GM12878 (cell line): ENCODE measurements around the gene THADA. TPM values are rescaled to one million over a fixed set of nuclear protein-coding genes. Genes with fewer than 3 reads are reported as not detected.

ENCODE experiments used
- ATAC-seq: fragments of 200-7000 bp; cut with Tn5 transposase; 3 replicates; pipeline ENCODE4 v1.9.1; 2020; ENCODE audit warnings: mild to moderate bottlenecking, moderate library complexity
- BruUV-seq: library from RNA; stranded (reverse); fragments of 400-500 nt; replicated peaks from 2 replicates; lab custom pipeline; 2021; lab: Mats Ljungman, UMichigan
- CTCF ChIA-PET: fragments of 300-600 bp; sonication (Branson Sonifier 250); formaldehyde crosslinking; extraction: SDS; loops from one replicate; lab custom pipeline; 2021; ENCODE audit warnings: inconsistent platforms; lab: Yijun Ruan, JAX
- POLR2A ChIA-PET: fragments of 350-600 bp; formaldehyde crosslinking; extraction: SDS; loops from one replicate; lab custom pipeline; 2021; ENCODE audit warnings: inconsistent platforms; lab: Charles Lee
- RAD21 ChIA-PET: fragments of 300-600 bp; sonication (Branson Sonifier 250); formaldehyde crosslinking; loops from one replicate; lab custom pipeline; 2023; ENCODE audit warnings: antibody characterized with exemption; ENCODE audit not compliant: unreplicated experiment; lab: Charles Lee
- SMC1A ChIA-PET: fragments of 300-600 bp; sonication (Branson Sonifier 250); formaldehyde crosslinking; loops from one replicate; lab custom pipeline; 2023; ENCODE audit not compliant: unreplicated experiment, uncharacterized antibody; lab: Charles Lee
- DNase-seq: peaks from one replicate; pipeline ENCODE4 v3.0.0-alpha.2; 2011; ENCODE audit warnings: low read depth, low spot score
- FAIRE-seq: peaks from 3 replicates; lab custom pipeline; 2011; peaks lifted over from hg19 to GRCh38; lab: Jason Lieb, UNC
- H2AFZ ChIP-seq: 2 replicates; pipeline ENCODE4 v1.6.0; 2011; ENCODE audit warnings: low read depth, low read length, control low read depth; ENCODE audit not compliant: control insufficient read depth
- H3K27ac ChIP-seq: 2 replicates; pipeline ENCODE4 v1.5.1; 2011; ENCODE audit warnings: control low read depth; ENCODE audit not compliant: control insufficient read depth, insufficient read depth
- H3K27me3 ChIP-seq, 2 experiments: replicated peaks in 1 of 2; 2 replicates each; pipeline versions ENCODE4 v1.6.0 to v1.6.1; 2011; ENCODE audit warnings: low read length in 1 of 2; ENCODE audit not compliant: control insufficient read depth in 2 of 2, insufficient read depth in 2 of 2
- H3K36me3 ChIP-seq, 2 experiments: 2 replicates each; pipeline ENCODE4 v1.5.1; 2011; ENCODE audit warnings: low read length in 1 of 2; ENCODE audit not compliant: control insufficient read depth in 2 of 2, insufficient read depth in 2 of 2
- H3K4me1 ChIP-seq: 2 replicates; pipeline ENCODE4 v1.6.1; 2011; ENCODE audit warnings: mild to moderate bottlenecking, low read length, moderate library complexity, mixed read lengths; ENCODE audit not compliant: control insufficient read depth, insufficient read depth
- H3K4me2 ChIP-seq: 2 replicates; pipeline ENCODE4 v1.6.0; 2011; ENCODE audit warnings: control low read depth; ENCODE audit not compliant: control insufficient read depth, insufficient read depth
- H3K4me3 ChIP-seq: fragments of 200-600 bp; sonication (generic); 2 replicates; pipeline ENCODE4 v1.5.1; 2016
- H3K79me2 ChIP-seq: 2 replicates; pipeline ENCODE4 v1.6.0; 2011; ENCODE audit warnings: low read length; ENCODE audit not compliant: control insufficient read depth, insufficient read depth
- H3K9ac ChIP-seq: 2 replicates; pipeline ENCODE4 v1.8.0; 2011; ENCODE audit warnings: low read length, control low read depth, mixed read lengths; ENCODE audit not compliant: control insufficient read depth, insufficient read depth
- H3K9me3 ChIP-seq: replicated peaks from 3 replicates; pipeline ENCODE4 v1.5.1; 2011; ENCODE audit warnings: mild to moderate bottlenecking, low read length; ENCODE audit not compliant: control insufficient read depth, insufficient read depth
- H4K20me1 ChIP-seq: 2 replicates; pipeline ENCODE4 v1.6.0; 2011; ENCODE audit not compliant: control insufficient read depth, insufficient read depth
- ATF7 ChIP-seq: fragments of 450-650 bp; IDR thresholded peaks from 2 replicates; pipeline ENCODE4 v1.6.1; 2016; ENCODE audit warnings: low read depth, mild to moderate bottlenecking
- HDAC2 ChIP-seq: fragments of 200-600 bp; sonication (generic); IDR thresholded peaks from 2 replicates; pipeline ENCODE4 v1.6.1; 2017
- KAT2A ChIP-seq: conservative IDR thresholded peaks from 2 replicates; pipeline ENCODE4 v1.6.1; 2011; ENCODE audit warnings: low read depth, low read length; ENCODE audit not compliant: control insufficient read depth
- MXI1 ChIP-seq: fragments of 150-350 bp; IDR thresholded peaks from 2 replicates; pipeline ENCODE4 v1.6.1; 2011; ENCODE audit warnings: low read depth, mild to moderate bottlenecking, inconsistent platforms, low read length, improper control_type of control experiment
- SMAD1 ChIP-seq: fragments of 450-650 bp; IDR thresholded peaks from 2 replicates; pipeline ENCODE4 v1.6.1; 2018; ENCODE audit warnings: mild to moderate bottlenecking, low read depth; ENCODE audit not compliant: partially characterized antibody
- SMARCA5 ChIP-seq: fragments of 450-650 bp; IDR thresholded peaks from 2 replicates; pipeline ENCODE4 v1.6.1; 2017; ENCODE audit warnings: mild to moderate bottlenecking
- STAT1 ChIP-seq: fragments of 450-650 bp; conservative IDR thresholded peaks from 2 replicates; pipeline ENCODE4 v1.6.1; 2014; ENCODE audit warnings: antibody characterized with exemption, mild to moderate bottlenecking
- ZNF217 ChIP-seq: fragments of 450-650 bp; IDR thresholded peaks from 2 replicates; pipeline ENCODE4 v1.6.1; 2017; ENCODE audit warnings: antibody characterized with exemption, mild to moderate bottlenecking
- WGBS: methylation state at CpG from one replicate; pipeline ENCODE4 v1.1.6; 2016; ENCODE audit warnings: low lambda C conversion rate; ENCODE audit not compliant: insufficient replicate concordance, insufficient coverage; ENCODE audit errors: missing lambda C conversion rate; 5-methylcytosine and 5-hydroxymethylcytosine counted together
- in situ Hi-C: fragments of 300-500 bp; cut with MboI; formaldehyde crosslinking; loops from 9 replicates; pipeline ENCODE4 v1.14.3; 2018; ENCODE audit warnings: mixed read lengths
- intact Hi-C: fragments of 100-400 bp; cut with micrococcal nuclease; formaldehyde crosslinking; loops from one replicate; pipeline ENCODE4 v1.14.2; 2022; ENCODE audit not compliant: unreplicated experiment
- polyA plus RNA-seq, 11 experiments: library from polyadenylated mRNA; depleted of rRNA in 4 of 11; unstranded in 6 of 11; stranded (reverse) in 5 of 11; fragments of >200 nt; fragmentation: Nextera tagmentation in 4 of 11; fragmentation: Illumina TruSeq in 1 of 11; extraction: Ambion mirVana in 4 of 11; extraction: Trizol in 1 of 11; gene quantifications; 1 replicate in 1 of 11; 2 replicates in 10 of 11; pipeline versions ENCODE4 v1.2.1 to v1.2.3, GENCODE V29; 2011 to 2016; ENCODE audit warnings: inconsistent platforms in 2 of 11, missing spikeins in 2 of 11, low read depth in 1 of 11
- total RNA-seq, 4 experiments: library from RNA; depleted of rRNA in 3 of 4; stranded (reverse); fragments of >200 nt in 3 of 4; fragmentation: Illumina TruSeq in 1 of 4; extraction: Trizol in 1 of 4; gene quantifications; 2 replicates each; pipeline versions ENCODE4 v1.2.1 to v1.2.3, GENCODE V29; 2013 to 2021
- TF ChIP-seq, protein P1 (sequence below): IDR thresholded peaks from 2 replicates; pipeline ENCODE4 v1.6.1; 2011; ENCODE audit warnings: mild to moderate bottlenecking, low read depth, low read length, moderate library complexity; ENCODE audit not compliant: insufficient replicate concordance
- TF ChIP-seq, protein P2 (sequence below): fragments of 450-650 bp; IDR thresholded peaks from 2 replicates; pipeline ENCODE4 v1.6.1; 2017; ENCODE audit warnings: borderline replicate concordance
- TF ChIP-seq, protein P3 (sequence below): IDR thresholded peaks from 2 replicates; pipeline ENCODE4 v1.6.1; 2011; ENCODE audit warnings: borderline replicate concordance, low read depth, mild to moderate bottlenecking, moderate library complexity, mixed read lengths, low read length; ENCODE audit not compliant: insufficient read depth; ENCODE audit errors: extremely low read length
- TF ChIP-seq, protein P4 (sequence below): fragments of 150-350 bp; IDR thresholded peaks from 2 replicates; pipeline ENCODE4 v1.6.1; 2014; ENCODE audit warnings: mild to moderate bottlenecking, low read depth, low read length

THADA gene
- total and polyA plus RNA-seq, 10 of the 15 experiments (the other 5 are each of a cell fraction or from before 2014, with no cell fraction given) = 14.6 to 33.2 (median 23.2) TPM

DNA sequence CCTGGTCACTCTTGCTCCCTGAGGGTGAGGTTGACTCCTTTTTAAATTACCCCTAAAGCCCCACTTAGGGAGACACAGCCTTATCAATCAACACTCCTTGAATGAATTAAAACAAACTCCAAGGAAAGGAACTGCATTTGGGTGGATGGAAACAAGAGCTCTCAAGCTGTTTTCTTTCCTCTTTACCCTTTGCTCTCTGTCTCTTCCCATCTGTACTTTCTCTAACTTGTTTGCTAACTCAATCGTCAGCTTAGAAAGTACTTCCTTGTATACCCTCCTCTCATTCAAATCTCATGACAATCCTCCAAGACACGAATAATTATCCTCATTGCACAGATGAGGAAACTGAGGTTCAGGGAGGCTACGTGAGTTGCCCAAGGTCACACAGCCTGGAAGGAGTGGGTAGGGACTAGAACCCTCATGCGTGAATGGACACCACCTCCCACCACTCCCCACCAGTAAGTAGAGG is 402.2 kb downstream of the THADA start:
- no peaks in the 10 kb centered on the region for H3K36me3 ChIP-seq
- H2AFZ ChIP-seq = no peak overlapping the region
- peaks cover 17% of the 10 kb centered on the region for H3K4me1 ChIP-seq
- H3K4me3 ChIP-seq = no peak overlapping the region
- FAIRE-seq (no peak), ATAC-seq (no peak), DNase-seq (no peak)
- no peaks in the 10 kb centered on the region for H3K9me3 ChIP-seq
- no peak overlapping the region for H3K9ac ChIP-seq
- no TSS peak for BruUV-seq
- ChIA-PET POLR2A (interaction anchor here (1.0 to 4.3 kb wide), 5 partner anchors 18 to 33 kb away, joined by 3 to 30 read pairs (median 17); partner anchors contain the start of gene ZFP36L2), RAD21 (interaction anchor here (0.7 to 3.9 kb wide), 13 partner anchors 19 to 291 kb away, joined by 3 to 41 read pairs (median 9); partner anchors contain the start of gene ZFP36L2), CTCF (interaction anchor here (0.6 to 4.2 kb wide), 10 partner anchors 13 to 291 kb away, joined by 3 to 26 read pairs (median 6); no protein-coding TSS in a partner anchor), SMC1A (interaction anchor here (0.8 to 4.9 kb wide), 8 partner anchors 16 to 54 kb away, joined by 3 to 57 read pairs (median 9); partner anchors contain the start of gene ZFP36L2)
- in situ Hi-C loops (no loop called here), intact Hi-C loops (loop anchor here (2.0 kb wide), 1 partner anchor 27 kb away; no protein-coding TSS in a partner anchor)
- H3K27me3 ChIP-seq = no peaks in the 10 kb centered on the region
- no peak overlapping the region for H3K27ac ChIP-seq
- H4K20me1 ChIP-seq = no peaks in the 10 kb centered on the region
- 91% methylated on average over 4 of the region's 4 CpGs for WGBS
- TF ChIP-seq ATF7 (no peak), ZNF217 (peak; percentile 78), KAT2A (no peak), HDAC2 (no peak), SMAD1 (no peak), MXI1 (no peak), SMARCA5 (peak; percentile 92), STAT1 (no peak)
- TF ChIP-seq, protein P1, sequence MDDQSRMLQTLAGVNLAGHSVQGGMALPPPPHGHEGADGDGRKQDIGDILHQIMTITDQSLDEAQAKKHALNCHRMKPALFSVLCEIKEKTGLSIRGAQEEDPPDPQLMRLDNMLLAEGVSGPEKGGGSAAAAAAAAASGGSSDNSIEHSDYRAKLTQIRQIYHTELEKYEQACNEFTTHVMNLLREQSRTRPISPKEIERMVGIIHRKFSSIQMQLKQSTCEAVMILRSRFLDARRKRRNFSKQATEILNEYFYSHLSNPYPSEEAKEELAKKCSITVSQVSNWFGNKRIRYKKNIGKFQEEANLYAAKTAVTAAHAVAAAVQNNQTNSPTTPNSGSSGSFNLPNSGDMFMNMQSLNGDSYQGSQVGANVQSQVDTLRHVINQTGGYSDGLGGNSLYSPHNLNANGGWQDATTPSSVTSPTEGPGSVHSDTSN = no peak
- TF ChIP-seq, protein P2, sequence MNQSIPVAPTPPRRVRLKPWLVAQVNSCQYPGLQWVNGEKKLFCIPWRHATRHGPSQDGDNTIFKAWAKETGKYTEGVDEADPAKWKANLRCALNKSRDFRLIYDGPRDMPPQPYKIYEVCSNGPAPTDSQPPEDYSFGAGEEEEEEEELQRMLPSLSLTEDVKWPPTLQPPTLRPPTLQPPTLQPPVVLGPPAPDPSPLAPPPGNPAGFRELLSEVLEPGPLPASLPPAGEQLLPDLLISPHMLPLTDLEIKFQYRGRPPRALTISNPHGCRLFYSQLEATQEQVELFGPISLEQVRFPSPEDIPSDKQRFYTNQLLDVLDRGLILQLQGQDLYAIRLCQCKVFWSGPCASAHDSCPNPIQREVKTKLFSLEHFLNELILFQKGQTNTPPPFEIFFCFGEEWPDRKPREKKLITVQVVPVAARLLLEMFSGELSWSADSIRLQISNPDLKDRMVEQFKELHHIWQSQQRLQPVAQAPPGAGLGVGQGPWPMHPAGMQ = no peak
- TF ChIP-seq, protein P3, sequence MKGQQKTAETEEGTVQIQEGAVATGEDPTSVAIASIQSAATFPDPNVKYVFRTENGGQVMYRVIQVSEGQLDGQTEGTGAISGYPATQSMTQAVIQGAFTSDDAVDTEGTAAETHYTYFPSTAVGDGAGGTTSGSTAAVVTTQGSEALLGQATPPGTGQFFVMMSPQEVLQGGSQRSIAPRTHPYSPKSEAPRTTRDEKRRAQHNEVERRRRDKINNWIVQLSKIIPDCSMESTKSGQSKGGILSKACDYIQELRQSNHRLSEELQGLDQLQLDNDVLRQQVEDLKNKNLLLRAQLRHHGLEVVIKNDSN = no peak
- TF ChIP-seq, protein P4, sequence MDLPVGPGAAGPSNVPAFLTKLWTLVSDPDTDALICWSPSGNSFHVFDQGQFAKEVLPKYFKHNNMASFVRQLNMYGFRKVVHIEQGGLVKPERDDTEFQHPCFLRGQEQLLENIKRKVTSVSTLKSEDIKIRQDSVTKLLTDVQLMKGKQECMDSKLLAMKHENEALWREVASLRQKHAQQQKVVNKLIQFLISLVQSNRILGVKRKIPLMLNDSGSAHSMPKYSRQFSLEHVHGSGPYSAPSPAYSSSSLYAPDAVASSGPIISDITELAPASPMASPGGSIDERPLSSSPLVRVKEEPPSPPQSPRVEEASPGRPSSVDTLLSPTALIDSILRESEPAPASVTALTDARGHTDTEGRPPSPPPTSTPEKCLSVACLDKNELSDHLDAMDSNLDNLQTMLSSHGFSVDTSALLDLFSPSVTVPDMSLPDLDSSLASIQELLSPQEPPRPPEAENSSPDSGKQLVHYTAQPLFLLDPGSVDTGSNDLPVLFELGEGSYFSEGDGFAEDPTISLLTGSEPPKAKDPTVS = no peak
- no peaks in the 10 kb centered on the region for H3K79me2 ChIP-seq
- no peak overlapping the region for H3K4me2 ChIP-seq
